HepG2 (cell line): ENCODE data around the gene DNAJB11. TPM values are rescaled to one million over a fixed set of nuclear protein-coding genes. Genes with fewer than 3 reads are reported as not detected.

Experiments used
- ARID5B ChIP-seq: IDR thresholded peaks from 2 replicates; pipeline ENCODE4 v1.4.0; 2020; ENCODE audit warnings: mild to moderate bottlenecking, missing genetic modification reagents
- ARNTL ChIP-seq: sonication (generic); formaldehyde crosslinking; IDR thresholded peaks from 2 replicates; pipeline ENCODE4 v1.4.0; 2020; ENCODE audit warnings: mild to moderate bottlenecking, missing genetic modification reagents
- BRF2 ChIP-seq: sonication (generic); formaldehyde crosslinking; IDR thresholded peaks from 2 replicates; pipeline ENCODE4 v1.8.1; 2022; ENCODE audit warnings: mild to moderate bottlenecking, missing genetic modification reagents
- CREB3 ChIP-seq: sonication (generic); formaldehyde crosslinking; IDR thresholded peaks from 2 replicates; pipeline ENCODE4 v1.5.0; 2020; ENCODE audit warnings: missing genetic modification reagents
- FOXO4 ChIP-seq: sonication (generic); formaldehyde crosslinking; conservative IDR thresholded peaks from 2 replicates; pipeline ENCODE4 v1.8.1; 2023; ENCODE audit warnings: missing genetic modification reagents
- HOXA9 ChIP-seq: sonication (generic); formaldehyde crosslinking; IDR thresholded peaks from 2 replicates; pipeline ENCODE4 v1.8.1; 2022; ENCODE audit warnings: missing genetic modification reagents, mild to moderate bottlenecking, moderate library complexity, borderline replicate concordance
- KLF15 ChIP-seq: sonication (generic); formaldehyde crosslinking; IDR thresholded peaks from 2 replicates; pipeline ENCODE4 v1.8.1; 2023; ENCODE audit warnings: borderline replicate concordance, mild to moderate bottlenecking, inconsistent platforms, missing genetic modification reagents, mixed read lengths
- NR2F6 ChIP-seq, 2 experiments: IDR thresholded peaks; 2 replicates each; pipeline ENCODE4 v1.6.1; 2016; ENCODE audit warnings: antibody characterized with exemption in 1 of 2, mild to moderate bottlenecking in 1 of 2
- SP1 ChIP-seq, 2 experiments: fragments of 450-650 bp in 1 of 2; sonication (generic) in 1 of 2; formaldehyde crosslinking in 1 of 2; IDR thresholded peaks; 2 replicates each; pipeline versions ENCODE4 v1.4.0 to v1.6.1; 2016 to 2020; ENCODE audit warnings: missing genetic modification reagents in 1 of 2
- SRSF9 ChIP-seq: fragments of 200-400 bp; formaldehyde crosslinking; IDR thresholded peaks from 2 replicates; pipeline ENCODE4 v1.6.1; 2018; ENCODE audit warnings: borderline replicate concordance, mild to moderate bottlenecking, low read depth, low read length; ENCODE audit not compliant: insufficient read depth, poor library complexity, severe bottlenecking
- THRA ChIP-seq: sonication (generic); formaldehyde crosslinking; IDR thresholded peaks from 2 replicates; pipeline ENCODE4 v1.4.0; 2020; ENCODE audit warnings: missing genetic modification reagents, borderline replicate concordance
- ZBTB1 ChIP-seq: sonication (generic); formaldehyde crosslinking; IDR thresholded peaks from 2 replicates; pipeline ENCODE4 v1.4.0; 2020; ENCODE audit warnings: missing genetic modification reagents, borderline replicate concordance
- ZBTB7B ChIP-seq: sonication (generic); formaldehyde crosslinking; IDR thresholded peaks from 2 replicates; pipeline ENCODE4 v1.4.0; 2020; ENCODE audit warnings: missing genetic modification reagents
- ZNF10 ChIP-seq: sonication (generic); formaldehyde crosslinking; IDR thresholded peaks from 2 replicates; pipeline ENCODE4 v1.4.0; 2020; ENCODE audit warnings: mild to moderate bottlenecking, low read depth, missing genetic modification reagents, borderline replicate concordance
- ZNF335 ChIP-seq: sonication (generic); formaldehyde crosslinking; IDR thresholded peaks from 2 replicates; pipeline ENCODE4 v1.4.0; 2020; ENCODE audit warnings: missing genetic modification reagents
- ZNF547 ChIP-seq: sonication (generic); formaldehyde crosslinking; IDR thresholded peaks from 2 replicates; pipeline ENCODE4 v1.5.1; 2020; ENCODE audit warnings: mild to moderate bottlenecking, missing genetic modification reagents
- ZNF569 ChIP-seq: sonication (generic); formaldehyde crosslinking; IDR thresholded peaks from 2 replicates; pipeline ENCODE4 v1.5.0; 2020; ENCODE audit warnings: mild to moderate bottlenecking, missing genetic modification reagents, moderate library complexity, borderline replicate concordance
- ZNF746 ChIP-seq: sonication (generic); formaldehyde crosslinking; IDR thresholded peaks from 2 replicates; pipeline ENCODE4 v1.8.0; 2022; ENCODE audit warnings: mild to moderate bottlenecking, missing genetic modification reagents
- ZNF879 ChIP-seq: sonication (generic); formaldehyde crosslinking; IDR thresholded peaks from 2 replicates; pipeline ENCODE4 v1.8.1; 2023; ENCODE audit warnings: missing genetic modification reagents
- polyA plus RNA-seq, 8 experiments: library from polyadenylated mRNA; depleted of rRNA in 3 of 8; stranded (reverse) in 7 of 8; unstranded in 1 of 8; fragments of >200 nt; fragmentation: Illumina TruSeq in 4 of 8; extraction: Trizol in 4 of 8; gene quantifications; 2 replicates each; pipeline versions ENCODE4 v1.2.1 to v1.2.3, GENCODE V29; 2011 to 2016; ENCODE audit warnings: low read depth in 4 of 8, missing spikeins in 1 of 8, mixed read lengths in 1 of 8; ENCODE audit not compliant: insufficient read depth in 1 of 8
- total RNA-seq, 5 experiments: library from RNA; depleted of rRNA; stranded (reverse); fragments of >200 nt; fragmentation: Illumina TruSeq; extraction: Trizol; gene quantifications; 2 replicates each; pipeline ENCODE4 v1.2.3, GENCODE V29; 2016; ENCODE audit warnings: low read depth in 1 of 5

Gene DNAJB11
- total and polyA plus RNA-seq, 2 of the 13 experiments (the other 11 are each of a cell fraction or from before 2014, with no cell fraction given) = 41.0 to 132 TPM

- TF ChIP-seq FOXO4 (no peak), SP1 (IDR thresholded peaks at IDR 0.05) (no peak), SP1 (CRISPR knock-in tag; IDR thresholded peaks at IDR 0.05) (no peak), SRSF9 (no peak), NR2F6 (IDR thresholded peaks at IDR 0.05) (0 out of 2 replicates have a peak, but pooled peaks have one; percentile 3), NR2F6 (CRISPR knock-in tag; IDR thresholded peaks at IDR 0.05) (no peak), THRA (CRISPR knock-in tag) (no peak), ARNTL (CRISPR knock-in tag) (no peak), ARID5B (CRISPR knock-in tag) (peak; percentile 19; the same call in 1 of the 2 replicates), ZNF879 (no peak), ZNF746 (CRISPR knock-in tag) (no peak), ZNF335 (CRISPR knock-in tag) (no peak), ZBTB1 (CRISPR knock-in tag) (no peak), ZNF547 (peak; percentile 19; the same call in 1 of the 2 replicates), KLF15 (CRISPR knock-in tag) (no peak), ZNF10 (no peak), CREB3 (CRISPR knock-in tag) (no peak), HOXA9 (CRISPR knock-in tag) (0 out of 2 replicates have a peak, but pooled peaks have one; percentile 48), ZNF569 (CRISPR knock-in tag) (no peak), ZBTB7B (CRISPR knock-in tag) (peak; percentile 51; the same call in 1 of the 2 replicates), BRF2 (CRISPR knock-in tag) (0 out of 2 replicates have a peak, but pooled peaks have one; percentile 8)
Measured at GRCh38 chr3:186621894-186622650, 51.6 kb downstream of the DNAJB11 start (continued).
